ENCODE data around the gene DEK. TPM values are rescaled to one million over a fixed set of nuclear protein-coding genes. Genes with fewer than 3 reads are reported as not detected.

Gene DEK
- total RNA-seq, 1 donor from 2014 or later: 197 TPM

DNA sequence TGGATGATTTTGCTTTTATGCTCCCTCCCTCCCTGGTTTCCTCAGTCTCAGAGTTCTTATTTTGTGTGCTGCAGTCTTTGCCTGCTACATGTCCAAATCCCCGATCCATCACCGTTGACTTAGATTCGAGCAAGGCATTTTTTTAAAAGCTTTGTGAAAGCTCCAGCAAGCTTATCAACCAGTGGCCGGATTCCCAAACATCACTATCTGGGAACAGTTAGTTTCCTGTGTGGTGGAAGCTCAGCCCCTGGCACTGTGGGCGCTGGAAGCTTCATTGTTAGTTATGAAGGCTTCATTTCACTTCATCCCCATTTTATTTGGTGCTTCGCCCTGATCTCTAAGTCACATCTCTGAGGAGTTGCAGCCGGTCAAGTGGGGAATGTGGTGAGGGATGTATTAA, 44.7 kb downstream of the DEK start:
- no peak overlapping the region for H3K4me3 ChIP-seq (ENCODE audit: low read depth, low read length)
- TF ChIP-seq, protein P1, sequence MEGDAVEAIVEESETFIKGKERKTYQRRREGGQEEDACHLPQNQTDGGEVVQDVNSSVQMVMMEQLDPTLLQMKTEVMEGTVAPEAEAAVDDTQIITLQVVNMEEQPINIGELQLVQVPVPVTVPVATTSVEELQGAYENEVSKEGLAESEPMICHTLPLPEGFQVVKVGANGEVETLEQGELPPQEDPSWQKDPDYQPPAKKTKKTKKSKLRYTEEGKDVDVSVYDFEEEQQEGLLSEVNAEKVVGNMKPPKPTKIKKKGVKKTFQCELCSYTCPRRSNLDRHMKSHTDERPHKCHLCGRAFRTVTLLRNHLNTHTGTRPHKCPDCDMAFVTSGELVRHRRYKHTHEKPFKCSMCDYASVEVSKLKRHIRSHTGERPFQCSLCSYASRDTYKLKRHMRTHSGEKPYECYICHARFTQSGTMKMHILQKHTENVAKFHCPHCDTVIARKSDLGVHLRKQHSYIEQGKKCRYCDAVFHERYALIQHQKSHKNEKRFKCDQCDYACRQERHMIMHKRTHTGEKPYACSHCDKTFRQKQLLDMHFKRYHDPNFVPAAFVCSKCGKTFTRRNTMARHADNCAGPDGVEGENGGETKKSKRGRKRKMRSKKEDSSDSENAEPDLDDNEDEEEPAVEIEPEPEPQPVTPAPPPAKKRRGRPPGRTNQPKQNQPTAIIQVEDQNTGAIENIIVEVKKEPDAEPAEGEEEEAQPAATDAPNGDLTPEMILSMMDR (conservative IDR thresholded peaks at IDR 0.05; ENCODE audit: low read depth, low read length): no peak
- no peak for DNase-seq (ENCODE audit: low read depth)

DNA sequence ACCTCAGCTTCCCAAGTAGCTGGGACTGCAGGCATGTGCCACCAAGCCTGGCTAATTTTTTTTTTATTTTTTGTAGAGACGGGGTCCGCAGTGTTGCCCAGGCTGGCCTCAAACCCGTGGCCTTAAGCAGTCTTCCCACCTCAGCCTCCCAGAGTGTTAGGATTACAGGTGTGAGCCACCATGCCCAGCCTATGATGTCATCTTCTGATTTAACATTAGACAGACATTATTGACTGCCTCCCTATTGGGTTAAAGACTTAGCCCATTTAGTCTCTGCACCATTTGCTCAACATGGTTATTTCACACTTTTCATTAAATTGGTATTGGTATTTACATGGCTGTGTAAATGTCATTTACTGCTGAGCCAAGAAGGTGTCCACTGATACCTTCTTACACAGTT, 46.1 kb downstream of the DEK start:
- TF ChIP-seq, protein P1 (conservative IDR thresholded peaks at IDR 0.05; ENCODE audit: low read depth, low read length): no peak
- H3K4me3 ChIP-seq (ENCODE audit: low read depth, low read length): no peak overlapping the region
- DNase-seq (ENCODE audit: low read depth): no peak

DNA sequence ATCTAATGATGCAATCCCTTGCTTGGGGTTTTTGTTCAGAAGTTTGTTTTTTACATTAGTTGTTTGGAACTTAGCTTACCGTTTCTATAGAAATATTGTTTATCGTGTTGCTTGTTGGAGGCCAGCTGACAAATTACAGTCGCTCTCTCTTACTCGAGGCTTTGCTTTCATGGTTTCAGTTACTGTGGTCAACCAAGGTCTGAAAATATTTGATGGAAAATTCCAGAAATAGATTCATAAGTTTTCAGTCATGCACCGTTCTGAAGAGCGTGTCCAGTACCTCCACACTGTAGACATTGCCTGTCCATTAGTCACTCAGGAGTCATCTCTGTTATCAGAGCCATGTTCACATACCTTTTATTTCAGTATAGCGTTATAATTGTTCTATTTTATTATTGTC, 47.9 kb downstream of the DEK start:
- TF ChIP-seq, protein P1 (conservative IDR thresholded peaks at IDR 0.05; ENCODE audit: low read depth, low read length): no peak
- no peak for DNase-seq (ENCODE audit: low read depth)
- no peak overlapping the region for H3K4me3 ChIP-seq (ENCODE audit: low read depth, low read length)

DNA sequence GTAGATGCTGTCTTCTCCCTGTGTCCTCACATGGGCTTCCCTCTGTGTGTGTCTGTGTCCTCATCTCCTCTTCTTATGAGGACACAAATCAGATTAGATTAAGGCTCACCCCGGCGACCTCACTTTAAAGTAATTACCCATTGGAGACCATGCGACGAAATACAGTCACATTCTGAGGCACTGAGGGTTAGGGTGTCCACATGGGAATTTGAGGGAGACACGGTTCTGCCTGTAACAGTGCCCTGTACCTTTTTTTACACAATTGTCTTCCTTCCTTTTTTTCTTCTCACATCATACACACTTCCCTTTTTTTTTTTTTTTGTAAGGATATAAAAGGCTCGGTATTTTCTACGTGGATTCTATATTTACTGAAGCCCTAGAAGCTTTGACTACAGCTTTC, 48.9 kb downstream of the DEK start:
- DNase-seq (ENCODE audit: low read depth): no peak
- TF ChIP-seq, protein P1 (conservative IDR thresholded peaks at IDR 0.05; ENCODE audit: low read depth, low read length): no peak
- no peak overlapping the region for H3K4me3 ChIP-seq (ENCODE audit: low read depth, low read length)

DNA sequence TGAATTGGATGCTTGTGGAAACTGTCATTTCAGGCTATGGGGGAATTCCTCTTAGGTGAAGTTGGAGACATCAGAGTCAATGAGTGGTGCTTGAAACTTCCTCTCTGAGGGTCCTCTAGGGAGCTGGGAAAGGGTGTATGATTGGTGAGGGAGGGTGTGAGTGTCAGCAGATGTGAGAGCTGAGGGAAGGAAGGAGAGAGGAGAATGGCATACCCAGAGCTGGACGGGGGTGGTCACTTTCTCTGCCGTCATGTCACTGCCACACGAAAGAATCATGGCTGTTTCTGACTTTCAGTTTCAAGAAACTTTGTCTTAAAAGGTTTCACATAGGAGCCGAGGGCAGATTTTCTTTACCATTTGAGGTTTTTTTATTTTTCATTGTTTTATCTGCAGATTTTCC, 50.3 kb downstream of the DEK start:
- no peak overlapping the region for H3K4me3 ChIP-seq (ENCODE audit: low read depth, low read length)
- TF ChIP-seq, protein P1 (conservative IDR thresholded peaks at IDR 0.05; ENCODE audit: low read depth, low read length): no peak
- DNase-seq (ENCODE audit: low read depth): no peak

DNA sequence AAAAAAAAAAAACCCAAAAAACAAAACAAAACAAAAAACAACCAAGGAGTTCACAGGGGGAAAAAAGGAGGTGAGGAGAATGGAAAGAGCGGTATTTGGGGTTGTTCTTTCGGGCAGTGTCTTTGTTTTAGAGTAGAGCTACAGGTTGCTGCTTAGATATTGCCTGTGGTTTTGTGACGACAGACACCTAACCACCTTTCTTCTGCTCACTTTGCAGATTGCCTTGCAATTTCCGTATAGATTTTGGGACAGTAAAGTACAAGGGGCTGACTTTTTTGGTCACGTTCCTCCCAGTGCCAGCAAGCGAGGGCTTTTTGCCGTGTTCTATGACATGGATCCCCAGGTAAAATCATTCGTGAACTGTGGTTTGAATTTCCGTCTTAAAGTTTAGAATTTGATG, 50.9 kb downstream of the DEK start:
- H3K4me3 ChIP-seq (ENCODE audit: low read depth, low read length): no peak overlapping the region
- TF ChIP-seq, protein P1 (conservative IDR thresholded peaks at IDR 0.05; ENCODE audit: low read depth, low read length): no peak
- DNase-seq (ENCODE audit: low read depth): no peak

DNA sequence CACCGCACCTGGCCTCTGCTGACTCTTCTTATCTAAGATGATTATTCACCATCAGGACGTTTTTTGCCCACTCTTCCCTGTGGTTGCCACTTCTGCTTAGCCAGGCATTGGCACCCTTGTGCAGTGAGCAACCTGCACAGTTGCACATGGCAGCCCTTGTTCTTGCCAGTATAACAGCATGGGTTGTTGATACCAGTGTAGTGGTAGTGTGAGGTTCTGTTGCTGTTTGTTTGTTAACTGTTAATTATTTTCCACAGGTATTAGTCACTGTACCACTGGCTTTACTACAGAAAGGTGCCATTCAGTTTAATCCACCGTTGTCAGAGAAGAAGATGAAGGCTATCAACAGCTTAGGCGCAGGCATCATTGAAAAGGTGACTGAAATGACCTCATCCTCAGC, 52.1 kb downstream of the DEK start:
- H3K4me3 ChIP-seq (ENCODE audit: low read depth, low read length): no peak overlapping the region
- no peak for DNase-seq (ENCODE audit: low read depth)
- TF ChIP-seq, protein P1 (conservative IDR thresholded peaks at IDR 0.05; ENCODE audit: low read depth, low read length): no peak
